K562 (cell line): ENCODE data around the gene INPP4B. TPM values are rescaled to one million over a fixed set of nuclear protein-coding genes. Genes with fewer than 3 reads are reported as not detected.

Experiments used
- ATAC-seq: fragments of 200-7000 bp; cut with Tn5 transposase; 3 replicates; pipeline ENCODE4 v1.9.1; 2020; ENCODE audit warnings: moderate library complexity
- BruUV-seq: library from RNA; stranded (reverse); fragments of 400-500 nt; replicated peaks from 2 replicates; lab custom pipeline; 2021; lab: Mats Ljungman, UMichigan
- CTCF ChIA-PET: fragments of 300-600 bp; formaldehyde crosslinking; extraction: SDS; loops from one replicate; lab custom pipeline; 2021; ENCODE audit warnings: low intra/inter-chr PET ratio; lab: Yijun Ruan, JAX
- POLR2A ChIA-PET: fragments of 300-600, 350-650 bp; sonication (Branson Sonifier 250); formaldehyde crosslinking; extraction: SDS; loops from one replicate; lab custom pipeline; 2021; ENCODE audit warnings: antibody characterized with exemption, inconsistent platforms; lab: Yijun Ruan, JAX
- DNase-seq, 4 experiments: peaks; one replicate each; pipeline versions ENCODE4 v3.0.0 to v3.0.0-alpha.2; 2011 to 2018; ENCODE audit warnings: low spot score in 3 of 4, mixed read lengths in 3 of 4; ENCODE audit errors: extremely low read depth in 1 of 4
- FAIRE-seq: peaks from 2 replicates; lab custom pipeline; 2011; peaks lifted over from hg19 to GRCh38; lab: Jason Lieb, UNC
- H2AFZ ChIP-seq: 2 replicates; pipeline ENCODE4 v1.6.0; 2011; ENCODE audit warnings: low read depth, low read length, control low read depth, inconsistent platforms
- H3K27ac ChIP-seq: fragments of 200-600 bp; 3 replicates; pipeline ENCODE4 v1.8.0; 2011; ENCODE audit warnings: low read depth, mild to moderate bottlenecking, control low read depth, inconsistent platforms, low read length, moderate library complexity, mixed read lengths; ENCODE audit errors: extremely low read depth
- H3K27me3 ChIP-seq, 2 experiments: fragments of 300-600 bp in 1 of 2; 2 replicates in 1 of 2; 3 replicates in 1 of 2; pipeline versions ENCODE4 v1.6.0 to v1.8.0; 2011; ENCODE audit warnings: inconsistent platforms in 2 of 2, low read length in 2 of 2, mild to moderate bottlenecking in 1 of 2, mixed read lengths in 1 of 2, moderate library complexity in 1 of 2; ENCODE audit not compliant: control insufficient read depth in 2 of 2, insufficient read depth in 2 of 2
- H3K36me3 ChIP-seq: fragments of 300-600 bp; 3 replicates; pipeline ENCODE4 v1.8.0; 2011; ENCODE audit warnings: mild to moderate bottlenecking, low read length, inconsistent platforms; ENCODE audit not compliant: control insufficient read depth, insufficient read depth
- H3K4me1 ChIP-seq, 2 experiments: fragments of 200-600 bp in 1 of 2; replicated peaks in 1 of 2; 2 replicates in 1 of 2; 3 replicates in 1 of 2; pipeline versions ENCODE4 v1.5.1 to v1.8.0; 2011; ENCODE audit warnings: inconsistent platforms in 2 of 2, low read length in 2 of 2, mild to moderate bottlenecking in 1 of 2, mixed read lengths in 1 of 2, moderate library complexity in 1 of 2; ENCODE audit not compliant: control insufficient read depth in 2 of 2, insufficient read depth in 2 of 2
- H3K4me2 ChIP-seq: 2 replicates; pipeline ENCODE4 v1.6.1; 2011; ENCODE audit warnings: low read length, control low read depth, inconsistent platforms, mixed read lengths; ENCODE audit not compliant: insufficient read depth
- H3K4me3 ChIP-seq: fragments of 200-600 bp; sonication (generic), shearing (Covaris generic); 2 replicates; pipeline ENCODE4 v1.5.1; 2016; ENCODE audit warnings: control low read depth, inconsistent platforms
- H3K79me2 ChIP-seq: fragments of 200-600 bp; 3 replicates; pipeline ENCODE4 v1.8.0; 2011; ENCODE audit warnings: low read length, inconsistent platforms; ENCODE audit not compliant: control insufficient read depth, insufficient read depth
- H3K9ac ChIP-seq, 2 experiments: 2 replicates each; pipeline versions ENCODE4 v1.6.0 to v1.6.1; 2011; ENCODE audit warnings: low read depth in 2 of 2, low read length in 2 of 2, control low read depth in 1 of 2, inconsistent platforms in 1 of 2, mild to moderate bottlenecking in 1 of 2, mixed read lengths in 1 of 2; ENCODE audit not compliant: insufficient read depth in 1 of 2
- H3K9me1 ChIP-seq: one replicate; pipeline ENCODE4 v1.6.0; 2011; ENCODE audit warnings: inconsistent platforms, mild to moderate bottlenecking, low read length, moderate library complexity; ENCODE audit not compliant: control insufficient read depth, insufficient read depth
- H3K9me3 ChIP-seq: replicated peaks from 2 replicates; pipeline ENCODE4 v1.5.1; 2011; ENCODE audit warnings: low read depth, low read length, inconsistent platforms; ENCODE audit not compliant: control insufficient read depth, insufficient read depth
- H4K20me1 ChIP-seq: replicated peaks from 2 replicates; pipeline ENCODE4 v1.6.1; 2011; ENCODE audit warnings: low read length, inconsistent platforms, mixed read lengths; ENCODE audit not compliant: control insufficient read depth, insufficient read depth
- DACH1 ChIP-seq: fragments of 450-650 bp; IDR thresholded peaks from 2 replicates; pipeline ENCODE4 v1.6.1; 2018; ENCODE audit not compliant: partially characterized antibody
- DIDO1 ChIP-seq: fragments of 450-650 bp; IDR thresholded peaks from 2 replicates; pipeline ENCODE4 v1.6.1; 2016; ENCODE audit warnings: low read depth, missing biosample characterization, missing genetic modification characterization
- SIX5 ChIP-seq, 2 experiments: IDR thresholded peaks; 2 replicates each; pipeline ENCODE4 v1.6.1; 2011; ENCODE audit warnings: low read length in 2 of 2, borderline replicate concordance in 1 of 2, low read depth in 1 of 2, mild to moderate bottlenecking in 1 of 2, moderate library complexity in 1 of 2; ENCODE audit not compliant: insufficient read depth in 1 of 2
- TCFL5 ChIP-seq: fragments of 250-450 bp; sonication (Bioruptor Pico); conservative IDR thresholded peaks from 2 replicates; pipeline ENCODE4 v1.6.1; 2021; ENCODE audit warnings: mild to moderate bottlenecking, moderate library complexity, matching md5 sums
- ZNF212 ChIP-seq: fragments of 450-650 bp; formaldehyde crosslinking; IDR thresholded peaks from 2 replicates; pipeline ENCODE4 v1.4.0; 2020; ENCODE audit warnings: mild to moderate bottlenecking
- ZNF347 ChIP-seq: fragments of 450-650 bp; formaldehyde crosslinking; IDR thresholded peaks from 2 replicates; pipeline ENCODE4 v1.4.0; 2020; ENCODE audit warnings: low read depth, mild to moderate bottlenecking, moderate library complexity
- ZNF644 ChIP-seq: fragments of 200-800 bp; sonication (Bioruptor generic); IDR thresholded peaks from 2 replicates; pipeline ENCODE4 v1.6.1; 2016; ENCODE audit warnings: low read depth, missing genetic modification characterization, missing compliant biosample characterization
- WGBS: fragments of 100-300 bp; shearing (Covaris generic); methylation state at CpG from one replicate; pipeline ENCODE4 v1.1.6; 2016; ENCODE audit warnings: low coverage, mixed read lengths; ENCODE audit not compliant: insufficient coverage; ENCODE audit errors: missing lambda C conversion rate; 5-methylcytosine and 5-hydroxymethylcytosine counted together
- in situ Hi-C: fragments of 300-500 bp; cut with MboI; formaldehyde crosslinking; loops from 4 replicates; pipeline ENCODE4 v1.15.0; 2018; ENCODE audit warnings: inconsistent platforms, mixed read lengths
- intact Hi-C: fragments of 100-400 bp; cut with micrococcal nuclease; formaldehyde crosslinking; loops from 2 replicates; pipeline ENCODE4 v1.14.2; 2022
- polyA plus RNA-seq, 8 experiments: library from polyadenylated mRNA; depleted of rRNA in 4 of 8; stranded (reverse) in 5 of 8; unstranded in 3 of 8; fragments of >200 nt; fragmentation: Nextera tagmentation in 2 of 8; fragmentation: Illumina TruSeq in 1 of 8; extraction: Ambion mirVana in 2 of 8; extraction: Trizol in 1 of 8; gene quantifications; 2 replicates each; pipeline versions ENCODE4 v1.2.1 to v1.2.3, GENCODE V29; 2011 to 2014; ENCODE audit warnings: inconsistent platforms in 1 of 8, missing spikeins in 1 of 8
- total RNA-seq, 7 experiments: library from RNA; depleted of rRNA in 6 of 7; stranded (reverse); fragments of >200 nt in 6 of 7; fragmentation: Illumina TruSeq in 2 of 7; extraction: Trizol in 2 of 7; gene quantifications; 2 replicates each; pipeline versions ENCODE4 v1.2.1 to v1.2.3, GENCODE V29; 2011 to 2021; ENCODE audit warnings: low replicate concordance in 1 of 7

INPP4B gene
- total and polyA plus RNA-seq, 9 of the 15 experiments (the other 6 are each of a cell fraction or from before 2014, with no cell fraction given), result 0.04 to 0.11 TPM; not detected in 7

GRCh38 chr4:142687547-142688275 is 158.4 kb downstream of the INPP4B start:
- Histone ChIP-seq H3K27me3 (no peaks in the 10 kb centered on the region), H4K20me1 (no peaks in the 10 kb centered on the region), H3K36me3 (no peaks in the 10 kb centered on the region), H3K4me1 (no peaks in the 10 kb centered on the region), H3K4me3 (no peak overlapping the region), H3K9me1 (no peaks in the 10 kb centered on the region), H3K9ac (no peak overlapping the region), H3K79me2 (no peaks in the 10 kb centered on the region), H2AFZ (no peak overlapping the region), H3K9me3 (no peaks in the 10 kb centered on the region), H3K27ac (no peak overlapping the region), H3K4me2 (no peak overlapping the region)
- no TSS peak for BruUV-seq
- intact Hi-C loops, result no loop called here
- no peak for DNase-seq
- 2% methylated on average over 6 of the region's 6 CpGs for WGBS
- CTCF ChIA-PET, result no interaction called here
- in situ Hi-C loops, result no loop called here
- ATAC-seq, result no peak
- no peak for FAIRE-seq
- TF ChIP-seq SIX5 (IDR thresholded peaks at IDR 0.05; ENCODE audit: borderline replicate concordance in 1 of 2, insufficient read depth in 1 of 2, low read depth in 1 of 2, low read length in 2 of 2) (no peak), DIDO1 (no peak)
- TF ChIP-seq, all 486 proteins: peak for 0
- POLR2A ChIA-PET, result no interaction called here

GRCh38 chr4:142686081-142686480 is 160.0 kb downstream of the INPP4B start:
- no peak for DNase-seq
- Histone ChIP-seq H3K9me3 (no peaks in the 10 kb centered on the region), H4K20me1 (no peaks in the 10 kb centered on the region), H3K27me3 (no peaks in the 10 kb centered on the region), H3K36me3 (no peaks in the 10 kb centered on the region), H3K27ac (no peak overlapping the region), H3K79me2 (no peaks in the 10 kb centered on the region), H3K4me2 (no peak overlapping the region), H2AFZ (no peak overlapping the region), H3K9me1 (no peaks in the 10 kb centered on the region), H3K4me3 (no peak overlapping the region), H3K4me1 (no peaks in the 10 kb centered on the region), H3K9ac (no peak overlapping the region)
- no peak for ATAC-seq
- ChIA-PET CTCF (no interaction called here), POLR2A (no interaction called here)
- in situ Hi-C loops, result no loop called here
- no peak for TF ChIP-seq ZNF644
- TF ChIP-seq ZNF212, result no peak
- TF ChIP-seq DACH1, result no peak
- no peak for TF ChIP-seq TCFL5
- TF ChIP-seq ZNF347 (CRISPR knock-in tag), result no peak
- FAIRE-seq, result no peak
- no TSS peak for BruUV-seq
- intact Hi-C loops, result no loop called here
- 0% methylated on average over 1 of the region's 1 CpG for WGBS
